Activated naive CD4-positive, alpha-beta T cell treated with anti-CD3 and anti-CD28 coated beads, Interleukin-2, amount 50 U/mL, for 16 hours (primary cell): ENCODE data around the gene SPOCK1.

ENCODE experiments used
- DNase-seq: peaks from one replicate; pipeline ENCODE4 v3.0.0-alpha.2; 2020

The SPOCK1 gene

DNA sequence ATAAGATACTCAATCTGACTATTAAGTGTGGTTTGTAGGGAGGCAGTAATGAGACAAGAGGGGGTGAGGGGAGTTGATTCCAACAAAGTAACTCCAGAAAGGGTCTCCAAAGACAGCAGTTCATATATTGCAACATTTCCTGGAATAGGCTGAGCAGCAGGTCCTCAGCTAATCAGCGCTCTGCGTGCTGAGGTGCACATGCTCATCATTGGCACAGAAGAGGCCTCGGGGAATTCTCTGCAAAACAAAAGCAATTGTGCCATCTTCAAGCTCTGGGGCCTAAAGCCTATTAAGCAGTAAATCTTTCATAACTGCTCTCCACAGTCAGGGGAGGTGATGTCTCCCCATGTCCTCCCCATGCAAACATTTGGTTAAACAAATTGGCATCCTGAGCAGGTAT, 357.3 kb downstream of the SPOCK1 start:
- no peak for DNase-seq

DNA sequence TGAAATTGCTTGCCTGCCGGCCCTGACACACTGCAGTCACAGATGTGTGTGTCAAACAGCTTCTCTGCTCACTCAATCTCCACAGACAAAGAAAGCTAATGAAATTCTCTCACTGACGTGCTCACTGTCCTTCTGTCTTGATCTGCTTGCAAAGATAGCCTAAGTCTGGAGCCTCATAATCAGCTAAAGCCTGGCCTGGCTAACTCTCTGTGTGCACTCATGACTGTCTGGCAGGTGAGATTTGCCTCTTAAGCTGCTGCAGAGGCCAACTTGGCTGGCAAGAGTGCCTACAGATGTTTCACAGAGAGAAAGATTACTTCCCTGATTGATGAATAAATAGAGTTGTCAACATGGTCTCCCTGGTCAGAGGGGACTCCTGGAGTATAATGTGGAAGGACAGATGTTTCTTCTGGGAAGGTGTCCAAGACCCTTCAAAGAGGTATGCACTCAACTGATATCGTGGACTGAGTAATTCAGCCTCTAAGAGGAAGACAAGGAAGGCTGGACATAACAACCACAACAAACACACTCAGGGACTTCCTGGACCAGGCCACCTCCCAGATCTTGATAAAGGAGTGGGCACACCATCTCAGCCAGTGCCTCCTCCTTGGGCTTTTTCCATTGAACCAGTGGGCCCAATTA, 362.0 kb downstream of the SPOCK1 start:
- DNase-seq = no peak

DNA sequence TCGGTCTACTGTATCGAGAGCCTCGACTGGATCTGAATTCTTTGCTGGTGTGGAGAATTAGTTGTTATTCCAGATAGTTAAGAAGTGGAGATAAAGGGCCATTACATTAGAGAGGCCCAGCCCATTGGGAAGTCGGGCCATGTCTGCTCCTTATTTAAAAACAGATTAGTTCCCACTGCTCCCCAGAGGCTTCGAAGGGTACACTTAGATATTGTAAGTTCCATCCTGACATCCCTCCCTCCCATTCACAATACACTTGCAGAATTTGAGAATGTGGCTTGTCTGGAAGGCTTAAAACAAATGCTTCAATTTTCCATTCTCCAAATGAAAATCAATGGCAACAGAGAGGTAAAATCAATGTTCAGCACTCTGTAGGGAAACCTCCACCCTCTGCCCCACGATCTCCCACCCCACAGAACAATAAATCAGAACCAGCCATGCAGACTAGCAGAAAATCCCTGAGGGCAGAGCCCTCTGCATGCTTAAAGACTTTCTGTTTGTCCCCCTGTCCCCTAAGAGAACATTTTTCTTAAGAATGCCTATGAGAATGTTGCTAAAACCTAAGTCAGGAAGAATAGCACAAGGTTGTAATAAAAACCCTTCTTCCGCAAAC, 364.1 kb downstream of the SPOCK1 start:
- no peak for DNase-seq

DNA sequence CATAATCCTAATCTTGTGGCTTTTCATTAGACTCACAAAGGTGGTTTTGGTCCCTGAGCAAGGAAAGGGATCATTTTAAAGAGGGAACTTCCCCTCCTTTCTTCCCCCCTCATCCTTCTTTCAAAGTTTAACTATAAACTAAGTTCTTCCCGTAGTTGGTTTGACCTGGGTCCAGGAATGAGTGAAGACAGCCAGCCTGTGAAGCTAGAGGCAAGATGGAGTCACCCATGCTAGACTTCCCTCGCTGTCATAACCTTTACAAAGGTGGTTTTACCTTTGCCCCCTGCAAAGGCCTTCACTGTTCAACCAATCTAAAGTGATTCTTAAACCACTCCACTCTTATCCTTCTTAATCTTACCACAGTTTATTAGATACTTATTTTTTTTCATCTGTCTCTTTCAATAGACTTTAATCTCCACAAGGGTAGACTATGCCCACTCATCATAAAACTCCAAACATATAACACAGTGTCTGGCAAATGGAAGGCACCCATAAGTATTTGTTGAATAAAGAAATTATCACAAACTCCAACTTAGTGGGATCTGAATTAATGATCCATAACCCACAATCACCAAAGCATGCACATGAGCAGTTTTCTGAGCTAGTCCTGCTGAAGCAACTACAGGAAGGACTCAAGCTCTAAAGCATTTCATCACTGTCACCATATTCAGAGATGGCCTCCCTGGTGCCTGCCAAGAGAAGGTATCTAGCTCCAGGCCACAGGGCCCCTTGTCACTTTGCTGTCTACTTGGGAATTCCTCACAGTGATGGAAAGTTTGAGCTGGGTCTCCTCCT, 369.0 kb downstream of the SPOCK1 start:
- no peak for DNase-seq

DNA sequence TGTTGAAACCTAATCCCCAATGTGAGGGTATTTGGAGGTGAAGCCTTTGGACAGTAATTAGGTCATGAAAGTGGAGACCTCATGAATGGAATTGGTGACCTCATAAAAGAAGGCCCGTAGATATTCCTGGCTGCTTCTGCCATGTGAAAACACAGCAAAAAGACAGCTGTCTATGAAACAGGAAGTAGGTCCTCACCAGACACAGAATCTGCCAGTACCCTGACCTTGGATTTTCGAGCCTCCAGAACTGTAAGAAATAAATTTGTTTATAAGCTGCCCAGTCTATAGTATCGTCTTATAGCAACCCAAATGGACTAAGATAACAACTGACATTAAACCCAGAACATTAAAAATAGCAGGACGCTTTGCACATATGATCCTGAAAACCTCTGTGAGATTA, 371.1 kb downstream of the SPOCK1 start:
- no peak for DNase-seq

GRCh38 chr5:137126829-137127228, 372.3 kb downstream of the SPOCK1 start:
- no peak for DNase-seq

DNA sequence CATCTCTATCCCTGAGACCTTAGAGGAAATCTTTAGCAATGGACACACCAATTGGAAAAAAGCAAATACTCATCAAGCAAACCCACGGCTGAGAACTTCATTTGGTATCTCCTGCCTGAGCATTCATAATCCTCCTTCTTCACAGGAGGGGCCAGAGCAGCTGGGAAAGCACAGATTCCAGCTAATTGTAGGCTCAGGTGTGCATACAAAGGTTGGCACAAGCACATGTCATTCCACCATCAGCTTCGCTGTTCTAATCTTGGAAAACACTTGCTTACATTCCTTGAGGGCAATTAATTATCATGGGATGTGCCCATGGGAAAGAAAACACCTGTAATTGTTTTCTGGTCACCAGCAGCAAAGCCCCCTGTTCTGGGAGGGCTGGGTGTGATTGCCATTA, 376.6 kb downstream of the SPOCK1 start:
- no peak for DNase-seq

GRCh38 chr5:137122075-137122474, 377.1 kb downstream of the SPOCK1 start:
- no peak for DNase-seq

DNA sequence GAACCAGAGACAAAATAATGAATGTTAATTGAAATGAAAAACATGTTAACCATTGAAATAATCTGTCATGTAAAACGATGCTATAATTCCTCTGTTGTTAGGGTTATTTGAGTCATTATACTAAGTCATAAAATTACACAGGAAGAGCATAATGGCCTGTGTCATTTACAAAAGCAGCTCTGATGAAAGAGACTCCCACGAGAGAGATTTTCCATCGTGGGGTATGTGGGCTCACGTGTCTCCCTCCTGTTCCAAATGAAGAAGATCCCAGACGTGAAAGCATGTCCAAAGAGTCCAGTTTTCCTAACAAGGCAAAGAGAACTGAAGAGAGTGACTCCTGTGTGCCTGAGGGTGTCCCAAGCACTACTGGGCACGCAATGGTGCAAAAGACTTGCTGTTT, 379.8 kb downstream of the SPOCK1 start:
- no peak for DNase-seq

DNA sequence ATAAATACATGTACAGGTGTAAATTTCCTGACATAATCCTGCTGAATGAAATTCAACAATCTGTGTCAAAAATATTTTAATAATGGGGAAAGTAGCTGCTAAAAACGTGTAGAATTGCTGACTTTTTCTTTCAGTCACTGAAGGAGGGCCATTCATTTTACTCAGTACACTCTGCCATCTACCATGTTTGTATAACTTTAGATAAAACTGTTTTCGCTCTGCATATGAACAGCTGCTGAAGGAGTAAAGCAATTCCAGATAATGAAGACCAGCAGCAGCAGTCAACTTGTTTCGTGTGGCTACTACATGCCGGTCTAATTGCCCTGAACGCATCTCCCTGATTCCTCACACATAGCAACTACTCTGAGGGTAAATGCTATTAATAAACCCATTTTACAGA, 380.5 kb downstream of the SPOCK1 start:
- no peak for DNase-seq

- no peak for DNase-seq
Observed at GRCh38 chr5:137115152-137115551, 384.0 kb downstream of the SPOCK1 start.

DNA sequence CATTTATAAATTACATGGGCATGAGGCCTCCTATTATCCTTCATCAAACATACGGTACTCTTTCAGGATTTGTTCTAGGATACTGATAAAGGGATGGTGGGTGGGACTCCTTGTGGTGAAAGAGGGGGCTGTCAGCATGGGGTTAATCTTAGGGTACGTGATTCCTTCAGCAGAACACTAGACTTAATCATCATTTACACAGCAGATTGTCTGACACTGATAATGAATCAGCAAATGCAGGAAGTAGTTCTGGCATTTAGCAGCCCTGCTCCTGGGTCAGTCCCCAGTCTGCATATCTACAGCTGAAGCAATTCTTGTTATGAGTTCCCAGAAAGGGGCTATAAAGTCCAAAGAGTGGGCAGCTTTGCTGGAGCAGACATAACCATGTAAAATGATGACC, 384.6 kb downstream of the SPOCK1 start:
- no peak for DNase-seq

GRCh38 chr5:137113939-137114338, 385.2 kb downstream of the SPOCK1 start:
- DNase-seq = no peak

DNA sequence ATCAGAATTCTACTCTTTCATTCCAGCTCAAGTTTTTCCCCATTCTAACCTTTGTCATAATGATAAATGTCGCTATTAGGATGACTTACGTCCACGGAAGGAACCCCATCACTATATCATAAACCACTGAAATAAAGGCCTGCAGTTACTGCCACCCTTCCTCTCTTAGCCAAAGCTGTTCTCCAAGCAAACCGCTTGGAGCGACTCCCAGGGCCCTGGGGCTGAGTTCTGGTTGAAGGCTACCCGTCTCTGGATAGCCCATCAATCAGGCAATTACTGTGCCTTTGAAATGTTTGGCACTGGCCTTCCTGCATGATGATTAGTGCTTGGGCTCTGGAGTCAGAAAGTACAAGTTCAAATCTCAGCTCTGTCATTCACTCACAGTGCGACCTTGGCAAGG, 386.0 kb downstream of the SPOCK1 start:
- DNase-seq = no peak

GRCh38 chr5:137105351-137106035, 393.6 kb downstream of the SPOCK1 start:
- no peak for DNase-seq

DNA sequence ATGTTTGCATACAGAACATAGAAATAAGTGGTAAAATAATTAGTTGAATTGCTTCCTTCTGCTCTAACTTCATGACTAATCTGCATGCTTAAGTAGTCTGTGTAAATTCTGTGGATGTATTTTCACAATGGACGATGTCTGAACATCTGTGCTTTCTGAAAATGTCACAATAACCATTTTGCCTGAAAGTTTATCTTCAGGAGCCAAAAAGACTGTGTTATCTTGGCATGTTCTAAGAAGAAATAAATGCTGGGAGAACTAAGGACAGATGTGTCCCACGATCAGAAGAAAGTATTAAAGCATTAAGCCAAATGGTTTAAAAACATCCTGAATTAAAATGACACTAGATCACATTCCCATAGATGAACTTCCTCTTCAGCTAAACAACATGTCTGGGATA, 397.6 kb downstream of the SPOCK1 start:
- no peak for DNase-seq

GRCh38 chr5:137099651-137100050, 399.5 kb downstream of the SPOCK1 start:
- no peak for DNase-seq

DNA sequence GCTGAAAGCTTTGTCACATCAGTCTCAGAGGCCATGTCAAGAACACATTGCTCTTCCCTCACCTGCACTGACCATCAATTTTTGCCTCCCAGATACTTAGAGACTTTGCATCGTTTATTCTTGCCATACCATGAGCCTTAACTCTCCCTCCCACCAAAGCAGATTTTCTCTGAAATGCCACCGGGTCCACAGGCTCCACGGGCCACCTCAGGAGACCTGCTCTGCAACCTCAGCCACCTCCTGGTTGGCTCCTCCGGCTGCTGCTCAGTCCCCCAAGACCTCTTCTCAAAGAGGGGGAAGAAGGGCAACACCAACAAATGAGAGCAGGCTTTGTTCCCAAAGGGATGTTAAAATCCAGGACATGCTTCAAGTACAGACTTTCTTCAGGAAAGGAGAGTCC, 400.5 kb downstream of the SPOCK1 start:
- no peak for DNase-seq

DNA sequence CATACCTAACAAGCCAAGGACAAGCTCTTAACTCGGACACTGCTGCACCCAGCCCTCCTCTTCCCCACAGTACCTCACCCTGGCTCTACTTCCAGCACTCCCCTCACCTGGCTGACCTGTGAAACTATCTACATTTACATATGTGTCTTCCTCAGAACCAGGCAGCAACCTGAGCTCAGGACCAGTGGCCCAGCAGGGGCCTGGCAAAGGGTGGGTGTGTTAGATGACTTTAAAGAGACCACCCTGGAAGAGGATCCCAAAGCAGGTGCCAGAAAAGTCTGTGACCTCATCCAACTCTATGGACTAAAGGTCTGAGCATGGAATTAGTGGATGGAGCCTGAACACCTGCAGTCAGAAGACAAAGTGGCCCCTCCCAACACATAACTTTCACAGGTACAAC, 400.9 kb downstream of the SPOCK1 start:
- no peak for DNase-seq

DNA sequence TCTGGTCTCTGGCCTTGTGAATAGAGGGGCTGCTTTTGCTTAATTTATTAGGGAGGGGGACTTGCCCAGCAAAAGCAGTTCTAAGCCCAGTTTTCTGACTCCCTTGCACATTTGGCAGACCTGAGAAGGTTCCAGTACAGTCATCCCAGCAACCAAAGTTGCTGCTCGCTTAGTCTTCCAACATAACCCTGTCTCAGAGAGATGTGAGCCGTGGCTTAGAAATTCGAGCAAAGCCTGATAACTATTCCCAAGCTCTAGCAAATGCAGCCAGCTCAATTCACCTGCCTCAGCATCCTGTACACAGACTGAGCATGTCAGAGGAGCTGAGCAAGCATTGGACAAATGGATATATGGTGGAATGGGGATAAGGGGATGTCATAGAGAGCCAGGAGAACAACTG, 401.9 kb downstream of the SPOCK1 start:
- no peak for DNase-seq

DNA sequence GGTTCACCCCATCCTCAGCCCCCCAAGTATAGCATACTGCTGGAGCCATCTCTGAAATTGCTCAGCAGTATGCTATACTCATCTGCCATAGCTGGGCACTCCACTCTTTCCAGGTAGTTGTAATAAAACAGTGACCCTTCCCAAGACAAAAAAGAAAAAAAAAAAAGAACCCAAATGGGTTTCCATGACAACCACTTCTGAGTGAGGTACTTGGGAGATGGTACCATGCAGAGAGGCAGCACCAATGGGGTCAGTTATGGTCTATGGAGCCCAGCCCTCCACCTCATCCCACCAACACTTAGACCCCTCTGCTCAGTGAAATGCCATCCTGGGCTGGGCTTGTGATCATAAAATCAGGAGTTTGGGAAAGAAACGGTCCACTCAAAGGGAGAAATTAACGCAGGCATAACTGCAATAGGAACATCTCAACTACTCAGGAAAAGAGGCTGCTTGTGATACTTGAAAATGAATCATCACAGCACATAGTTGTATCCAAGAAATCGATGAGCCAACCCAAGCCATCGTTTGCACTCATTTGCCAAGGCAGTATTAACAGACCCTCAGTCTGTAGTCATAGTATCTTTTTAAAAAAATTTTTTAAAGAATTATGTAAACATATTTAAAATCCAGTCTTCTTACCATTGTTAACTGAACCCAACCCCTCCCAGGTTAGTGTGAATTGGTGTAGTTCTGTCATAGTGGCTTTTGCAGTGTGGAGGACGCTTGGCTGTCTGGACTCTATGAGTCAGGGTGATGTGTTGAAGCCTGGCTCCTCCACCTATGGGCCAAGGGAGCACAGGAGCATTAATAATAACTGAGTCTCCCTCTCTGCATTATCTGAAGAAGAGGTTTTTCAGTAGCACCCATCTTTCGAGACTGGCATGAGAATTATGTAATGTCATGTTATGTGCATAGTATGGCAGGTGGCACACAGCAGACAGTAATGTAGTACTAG, 402.7 kb downstream of the SPOCK1 start:
- DNase-seq = no peak

DNA sequence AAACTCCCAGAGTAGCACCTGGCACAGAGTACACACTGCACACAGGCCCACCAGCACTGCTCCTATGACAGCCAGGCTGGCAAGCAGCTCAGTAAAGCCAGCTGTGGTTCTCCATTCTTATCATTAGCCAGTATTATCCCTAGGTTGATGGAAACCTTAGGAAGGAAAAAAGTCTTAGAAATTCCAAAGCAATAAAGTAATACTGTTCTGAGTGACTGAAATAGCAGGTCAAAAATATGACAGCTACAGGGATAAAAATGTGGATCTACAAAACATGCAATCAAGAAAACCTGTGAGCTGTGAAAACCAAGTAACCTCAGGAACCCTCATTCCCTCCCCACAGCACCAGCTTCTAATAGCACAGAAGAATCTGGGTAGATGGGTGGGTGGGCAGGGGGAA, 403.5 kb downstream of the SPOCK1 start:
- no peak for DNase-seq

DNA sequence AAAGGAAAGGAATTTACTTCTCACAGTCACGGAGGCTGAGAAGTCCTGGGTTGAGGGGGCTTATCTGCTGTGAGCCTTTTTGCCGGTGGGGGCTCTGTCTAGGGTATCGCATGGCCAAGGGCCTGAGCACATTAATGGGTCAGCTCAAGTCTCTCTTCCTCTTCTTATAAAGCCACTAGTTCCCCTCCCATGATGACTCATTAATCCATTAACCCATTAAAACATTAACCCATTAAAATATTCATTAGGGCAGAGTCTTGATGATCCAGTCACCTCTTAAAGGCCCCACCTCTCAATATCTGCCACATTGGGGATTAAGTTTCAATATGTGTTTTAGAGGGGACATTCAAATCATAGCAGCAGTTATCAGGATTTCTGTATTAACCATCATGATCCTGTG, 406.3 kb downstream of the SPOCK1 start:
- no peak for DNase-seq
